Epidermal melanocyte (primary cell): Measurements from ENCODE around the gene EVA1C.
"Not testable (repeated sequence)": the region's sequence is repeated elsewhere in the genome, so short reads cannot be mapped to it uniquely, and the experiment has no call there.

Experiments
- DNase-seq: peaks from one replicate; pipeline ENCODE4 v3.0.0; 2011; ENCODE audit warnings: low spot score; ENCODE audit not compliant: insufficient read length

The EVA1C gene

GRCh38 chr21:32390537-32391224, 21.8 kb upstream of the EVA1C start:
- DNase-seq, result not testable (repeated sequence)

- DNase-seq, result no peak
Measured at GRCh38 chr21:32391755-32392154, 20.8 kb upstream of the EVA1C start.

GRCh38 chr21:32392299-32392879, 20.1 kb upstream of the EVA1C start:
- DNase-seq, result no peak

- peak; percentile 66 for DNase-seq
Measured at GRCh38 chr21:32392880-32393676, 19.4 kb upstream of the EVA1C start, which contains the start of gene URB1. Gene URB1 (minus strand): TSS chr21:32393012. CDS start chr21:32392910, 102 bp downstream.

GRCh38 chr21:32393677-32394001, 18.9 kb upstream of the EVA1C start:
- DNase-seq, result no peak

- peak; percentile 65 for DNase-seq
Measured at GRCh38 chr21:32403201-32403777, 9.2 kb upstream of the EVA1C start.

- DNase-seq, result no peak
Measured at GRCh38 chr21:32406405-32406804, 6.1 kb upstream of the EVA1C start.

- DNase-seq, result no peak
Measured at GRCh38 chr21:32410291-32410690, 2.2 kb upstream of the EVA1C start.

GRCh38 chr21:32410916-32411315, 1.6 kb upstream of the EVA1C start:
- no peak for DNase-seq

GRCh38 chr21:32411350-32412161, 950 bp upstream of the EVA1C start:
- no peak for DNase-seq

GRCh38 chr21:32413015-32413504, 554 bp downstream of the EVA1C start:
- DNase-seq, result no peak

- no peak for DNase-seq
Measured at GRCh38 chr21:32413697-32414578, 1.4 kb downstream of the EVA1C start.

- DNase-seq, result no peak
Measured at GRCh38 chr21:32414579-32415358, 2.3 kb downstream of the EVA1C start.

- DNase-seq, result no peak
Measured at GRCh38 chr21:32415451-32416398, 3.2 kb downstream of the EVA1C start.

GRCh38 chr21:32418146-32418545, 5.6 kb downstream of the EVA1C start:
- DNase-seq, result no peak

- no peak for DNase-seq
Measured at GRCh38 chr21:32422064-32422463, 9.6 kb downstream of the EVA1C start.

GRCh38 chr21:32423320-32424190, 11.0 kb downstream of the EVA1C start:
- DNase-seq, result no peak
